Mucosa of rectum (tissue), 2 donors: ENCODE data around the gene SLC25A22.

ENCODE experiments used
- H3K27ac ChIP-seq, 2 donors: one replicate each; pipeline ENCODE4 v1.7.0; 2013; ENCODE audit warnings: inconsistent platforms in 2 of 2, low read depth in 2 of 2, low read length in 2 of 2
- H3K27me3 ChIP-seq, 2 donors: one replicate each; pipeline ENCODE4 v1.7.0; 2013; ENCODE audit warnings: low read length in 2 of 2; ENCODE audit not compliant: control insufficient read depth in 2 of 2, insufficient read depth in 2 of 2
- H3K36me3 ChIP-seq, 2 donors: one replicate each; pipeline ENCODE4 v1.7.0; 2013; ENCODE audit warnings: low read length in 2 of 2; ENCODE audit not compliant: control insufficient read depth in 2 of 2, insufficient read depth in 2 of 2
- H3K4me1 ChIP-seq, 2 donors: one replicate each; pipeline ENCODE4 v1.7.0; 2013; ENCODE audit warnings: low read length in 2 of 2, mild to moderate bottlenecking in 1 of 2; ENCODE audit not compliant: control insufficient read depth in 2 of 2, insufficient read depth in 2 of 2
- H3K4me3 ChIP-seq, 2 donors: one replicate each; pipeline ENCODE4 v1.7.0; 2013; ENCODE audit warnings: low read length in 2 of 2
- H3K9ac ChIP-seq, 2 donors: one replicate each; pipeline ENCODE4 v1.7.0; 2013; ENCODE audit warnings: low read length in 2 of 2, low read depth in 1 of 2, mild to moderate bottlenecking in 1 of 2
- H3K9me3 ChIP-seq, 2 donors: one replicate each; pipeline ENCODE4 v1.7.0; 2013; ENCODE audit warnings: low read length in 2 of 2; ENCODE audit not compliant: control insufficient read depth in 2 of 2
- donor health status: healthy.
- donor health status: Normal muscosa, but diverticular disease.

SLC25A22 gene

DNA sequence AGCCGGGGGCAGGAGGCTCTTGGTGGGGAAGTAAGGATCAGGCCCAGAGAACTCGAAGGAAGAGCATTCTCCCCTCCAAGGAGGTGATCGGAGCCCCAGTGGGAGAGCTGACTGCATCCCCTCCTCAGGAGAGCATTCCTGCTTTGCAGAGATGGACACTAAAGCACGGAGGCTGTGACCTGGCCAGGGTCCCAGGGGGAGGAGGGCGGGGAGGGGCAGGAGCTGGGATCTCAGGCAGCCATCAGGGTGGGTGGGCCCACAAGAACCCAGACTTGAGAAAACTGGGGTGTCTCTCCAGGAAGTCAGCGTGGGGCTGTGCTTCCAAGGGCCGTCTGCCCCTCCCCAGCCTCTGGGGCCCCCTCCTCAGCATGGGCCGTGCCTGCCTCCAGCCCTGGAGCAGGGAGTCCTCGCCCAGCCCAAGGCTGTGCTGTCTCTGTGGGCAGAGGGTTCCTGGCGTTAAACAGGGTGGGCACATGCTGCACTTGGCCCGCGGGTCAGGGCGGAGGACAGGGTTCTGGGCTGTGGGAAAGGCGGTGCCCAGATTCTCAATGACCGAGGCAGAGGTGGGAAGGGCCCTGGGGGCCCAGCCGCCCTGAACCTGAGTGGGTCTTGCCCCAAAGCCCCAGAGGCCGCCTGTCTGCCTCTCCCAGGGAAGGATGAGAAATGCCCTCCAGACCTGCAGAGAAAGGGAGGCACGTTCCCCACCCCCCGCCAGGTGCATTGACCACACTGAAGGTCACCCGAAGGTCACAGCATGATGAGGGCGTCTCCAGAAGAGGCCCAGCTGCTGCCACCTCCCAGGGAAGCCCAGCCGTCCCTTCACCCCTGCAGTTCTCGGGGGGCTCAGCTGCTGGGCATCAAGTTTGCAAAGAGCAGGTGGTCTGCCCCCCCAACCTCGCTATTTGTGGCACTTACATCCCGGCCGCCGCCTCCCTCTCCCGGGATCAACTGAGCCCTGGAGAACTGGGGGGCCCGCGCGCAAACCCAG lies 8.8 kb downstream of the SLC25A22 start:
- H3K4me1 ChIP-seq = no peaks in the 10 kb centered on the region
- H3K4me3 ChIP-seq = no peak overlapping the region
- no peak overlapping the region for H3K27ac ChIP-seq
- no peak overlapping the region for H3K9ac ChIP-seq
- peaks cover 0 to 7% of the 10 kb centered on the region in 2 donors for H3K27me3 ChIP-seq
- H3K36me3 ChIP-seq = peaks cover 0 to 2% of the 10 kb centered on the region in 2 donors
- no peaks in the 10 kb centered on the region for H3K9me3 ChIP-seq

- peaks cover 0 to 3% of the 10 kb centered on the region in 2 donors for H3K4me1 ChIP-seq
- no peak overlapping the region for H3K9ac ChIP-seq
- H3K4me3 ChIP-seq = no peak overlapping the region
- no peak overlapping the region for H3K27ac ChIP-seq
- H3K27me3 ChIP-seq = peaks cover 0 to 7% of the 10 kb centered on the region in 2 donors
- no peaks in the 10 kb centered on the region for H3K9me3 ChIP-seq
- no peaks in the 10 kb centered on the region for H3K36me3 ChIP-seq
Observed at GRCh38 chr11:788009-788640, 10.0 kb downstream of the SLC25A22 start.

- Histone ChIP-seq H3K9me3 (no peaks in the 10 kb centered on the region), H3K27me3 (peaks cover 0 to 7% of the 10 kb centered on the region in 2 donors), H3K36me3 (no peaks in the 10 kb centered on the region), H3K27ac (no peak overlapping the region), H3K9ac (no peak overlapping the region), H3K4me3 (no peak overlapping the region), H3K4me1 (peaks cover 2 to 3% of the 10 kb centered on the region in 2 donors)
Observed at GRCh38 chr11:787084-787675, 10.9 kb downstream of the SLC25A22 start.

- Histone ChIP-seq H3K27ac (no peak overlapping the region), H3K4me3 (no peak overlapping the region), H3K27me3 (peaks cover 0 to 7% of the 10 kb centered on the region in 2 donors), H3K9ac (no peak overlapping the region), H3K36me3 (no peaks in the 10 kb centered on the region), H3K9me3 (no peaks in the 10 kb centered on the region), H3K4me1 (peaks cover 2 to 3% of the 10 kb centered on the region in 2 donors)
Observed at GRCh38 chr11:786235-787083, 11.6 kb downstream of the SLC25A22 start.

DNA sequence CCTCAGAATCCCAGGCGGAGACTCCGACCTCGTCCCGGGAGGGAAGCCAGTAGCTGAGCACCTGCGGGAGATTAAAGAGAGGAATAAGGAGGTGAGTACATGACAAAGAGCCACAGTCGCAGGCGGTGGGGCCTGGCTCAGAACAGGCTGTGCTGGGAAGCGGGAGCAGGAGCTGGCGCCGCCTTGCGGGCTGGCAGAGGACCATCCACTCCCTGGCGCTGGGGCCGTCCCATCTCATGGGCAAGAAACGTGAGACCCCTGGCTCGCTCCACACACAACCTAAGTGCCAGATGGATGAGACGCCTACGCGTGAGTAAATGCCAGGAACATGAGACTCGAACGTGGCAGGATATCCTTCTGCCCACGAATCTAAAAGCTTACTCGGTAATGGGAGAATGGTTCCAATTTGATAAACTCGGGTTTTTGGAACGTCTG lies 14.5 kb downstream of the SLC25A22 start:
- H3K4me3 ChIP-seq = no peak overlapping the region
- no peaks in the 10 kb centered on the region for H3K9me3 ChIP-seq
- peaks cover 2 to 3% of the 10 kb centered on the region in 2 donors for H3K4me1 ChIP-seq
- no peak overlapping the region for H3K9ac ChIP-seq
- H3K36me3 ChIP-seq = no peaks in the 10 kb centered on the region
- no peak overlapping the region for H3K27ac ChIP-seq
- no peaks in the 10 kb centered on the region for H3K27me3 ChIP-seq

DNA sequence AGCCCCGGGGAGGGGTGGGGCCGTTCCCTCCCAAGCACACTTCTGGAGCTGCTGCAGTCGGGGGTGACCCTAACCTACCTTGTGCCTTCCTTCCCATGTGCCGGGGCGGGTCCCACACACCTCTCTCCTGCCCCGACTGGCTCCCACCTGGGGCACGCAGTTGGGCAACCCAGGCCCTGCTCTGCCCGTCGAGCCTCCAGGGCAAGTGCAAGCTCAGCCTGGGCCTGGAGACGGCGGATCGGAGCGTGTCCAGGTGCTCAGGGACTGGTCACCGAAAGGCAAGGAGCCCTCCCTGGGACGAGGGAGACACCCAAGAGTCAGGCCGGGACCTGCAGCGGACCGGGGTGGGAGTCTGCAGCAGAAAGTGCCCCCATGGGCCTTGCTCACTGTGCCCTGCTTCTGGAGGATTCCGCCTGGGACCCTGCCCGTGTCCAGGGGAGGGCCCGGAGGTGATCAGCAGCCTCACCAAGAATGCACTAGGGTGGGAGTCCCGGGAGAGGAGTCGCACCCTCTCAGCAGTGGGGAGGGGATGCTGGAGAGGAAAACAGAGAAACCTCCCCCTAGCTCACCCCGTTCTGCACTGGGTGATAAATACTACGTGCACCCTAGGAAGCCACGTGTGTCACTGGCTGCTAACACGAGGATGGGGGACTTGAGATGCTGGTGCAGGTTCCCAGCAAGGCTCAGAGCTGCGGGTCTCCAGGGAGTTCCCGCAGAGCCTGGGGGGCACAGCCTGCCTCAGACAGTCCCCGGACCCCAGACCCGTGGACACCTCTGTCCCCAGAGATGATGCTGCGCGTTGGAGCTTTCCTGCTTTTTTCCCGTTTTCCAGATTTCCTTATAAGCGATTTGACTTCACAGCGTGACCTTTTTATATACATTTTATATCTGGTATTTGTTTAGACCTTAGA lies 15.6 kb downstream of the SLC25A22 start:
- Histone ChIP-seq H3K4me1 (peaks cover 8 to 10% of the 10 kb centered on the region in 2 donors), H3K27ac (no peak overlapping the region), H3K4me3 (no peak overlapping the region), H3K27me3 (no peaks in the 10 kb centered on the region), H3K36me3 (no peaks in the 10 kb centered on the region), H3K9ac (no peak overlapping the region), H3K9me3 (no peaks in the 10 kb centered on the region)

- no peaks in the 10 kb centered on the region for H3K9me3 ChIP-seq
- H3K36me3 ChIP-seq = no peaks in the 10 kb centered on the region
- no peaks in the 10 kb centered on the region for H3K27me3 ChIP-seq
- no peak overlapping the region for H3K4me3 ChIP-seq
- H3K4me1 ChIP-seq = peaks cover 17 to 21% of the 10 kb centered on the region in 2 donors
- H3K27ac ChIP-seq = no peak overlapping the region
- no peak overlapping the region for H3K9ac ChIP-seq
Observed at GRCh38 chr11:779955-780532, 18.0 kb downstream of the SLC25A22 start.

GRCh38 chr11:778976-779954 lies 18.8 kb downstream of the SLC25A22 start:
- Histone ChIP-seq H3K9me3 (no peaks in the 10 kb centered on the region), H3K27me3 (no peaks in the 10 kb centered on the region), H3K4me3 (no peak overlapping the region), H3K36me3 (no peaks in the 10 kb centered on the region), H3K27ac (no peak overlapping the region), H3K9ac (no peak overlapping the region), H3K4me1 (peaks cover 17 to 23% of the 10 kb centered on the region in 2 donors)
